NCI-H2029 treated with DMSO at 0.1 percent for 48 hours (cell line): Measurements from ENCODE around the gene OR2L5.

ENCODE experiments used
- DNase-seq: peaks from one replicate; lab custom pipeline; 2025; lab: John Stamatoyannopoulos, UW

The OR2L5 gene, protein sequence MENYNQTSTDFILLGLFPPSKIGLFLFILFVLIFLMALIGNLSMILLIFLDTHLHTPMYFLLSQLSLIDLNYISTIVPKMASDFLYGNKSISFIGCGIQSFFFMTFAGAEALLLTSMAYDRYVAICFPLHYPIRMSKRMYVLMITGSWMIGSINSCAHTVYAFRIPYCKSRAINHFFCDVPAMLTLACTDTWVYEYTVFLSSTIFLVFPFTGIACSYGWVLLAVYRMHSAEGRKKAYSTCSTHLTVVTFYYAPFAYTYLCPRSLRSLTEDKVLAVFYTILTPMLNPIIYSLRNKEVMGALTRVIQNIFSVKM

DNA sequence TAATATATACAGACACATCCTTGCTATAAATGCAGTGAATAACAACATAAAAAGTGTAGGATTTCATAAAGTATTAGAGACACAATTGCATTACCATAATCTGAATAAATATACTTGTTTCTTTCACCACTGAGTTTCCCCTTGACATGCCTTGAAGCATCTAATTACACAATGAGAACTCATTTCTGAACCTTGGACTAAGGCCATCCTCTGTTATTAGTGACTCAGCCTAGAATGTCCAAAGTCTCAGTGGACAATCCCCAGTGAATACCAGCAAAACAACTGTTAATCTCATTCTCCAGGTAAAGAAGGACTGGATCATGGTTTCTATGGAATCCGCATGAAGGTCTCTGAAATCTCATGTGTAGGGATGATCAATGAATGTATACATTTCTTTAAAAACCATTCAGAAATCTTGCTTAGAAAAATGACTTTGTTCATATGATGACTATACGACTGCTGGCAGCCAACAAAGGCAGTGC, at the start of gene OR2L5:
OR2L5 (plus strand) TSS at position 432 of the 482 bp plus-strand sequence. CDS start 8,288 bp downstream, outside the sequence.
- no peak for DNase-seq

DNA sequence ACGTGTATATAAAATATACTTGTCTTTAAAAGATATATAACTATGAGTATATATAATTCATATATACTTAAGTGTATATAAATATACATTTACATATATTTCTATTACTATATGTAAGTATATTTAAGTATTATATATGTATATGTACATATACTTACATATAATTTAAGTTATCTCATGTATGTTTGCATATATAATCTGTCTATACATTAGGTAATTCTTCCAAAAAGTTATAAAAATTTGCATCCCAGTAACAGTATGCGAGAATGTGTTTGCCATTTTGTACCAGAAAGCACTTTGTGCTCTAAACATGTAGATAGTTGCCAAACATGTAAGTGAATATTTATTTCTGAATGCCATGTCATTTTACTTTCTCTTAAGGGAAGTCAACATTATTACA, 48.5 kb upstream of the OR2L5 start, which contains the start of gene OR2AK2:
OR2AK2 (plus strand) TSS at position 301 of the 400 bp plus-strand sequence. CDS start 144 bp downstream, outside the sequence.
- no peak for DNase-seq

DNA sequence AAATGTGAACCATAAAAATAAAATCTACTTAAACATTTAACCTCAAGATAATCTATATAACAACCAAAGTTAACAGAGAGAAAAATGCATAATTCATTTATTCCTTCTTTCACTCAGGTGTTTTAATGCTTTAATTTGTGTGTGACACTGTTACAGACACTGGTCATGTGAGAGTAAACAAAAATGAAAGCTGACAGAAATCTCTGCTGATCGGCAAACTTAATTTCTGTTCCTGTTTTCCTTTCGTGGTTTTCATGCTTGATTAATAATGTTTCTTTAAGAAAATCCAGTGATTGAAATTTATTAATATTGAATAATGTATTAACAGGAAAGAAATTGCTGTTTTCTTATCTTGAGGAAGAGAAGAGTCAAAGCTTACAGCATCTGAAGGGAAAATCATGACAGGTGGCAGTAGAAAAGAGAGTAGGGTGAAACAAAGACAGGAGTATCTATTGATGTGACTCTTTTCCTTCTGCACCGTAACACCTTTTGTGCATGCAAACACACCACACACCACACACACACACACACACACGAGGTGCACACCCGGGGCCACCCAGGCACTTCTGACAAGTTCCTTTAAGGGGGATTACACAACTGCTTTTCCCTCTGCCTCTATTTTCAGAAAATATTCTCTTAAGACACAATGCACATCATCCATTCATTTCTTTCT, 46.8 kb upstream of the OR2L5 start:
- no peak for DNase-seq

DNA sequence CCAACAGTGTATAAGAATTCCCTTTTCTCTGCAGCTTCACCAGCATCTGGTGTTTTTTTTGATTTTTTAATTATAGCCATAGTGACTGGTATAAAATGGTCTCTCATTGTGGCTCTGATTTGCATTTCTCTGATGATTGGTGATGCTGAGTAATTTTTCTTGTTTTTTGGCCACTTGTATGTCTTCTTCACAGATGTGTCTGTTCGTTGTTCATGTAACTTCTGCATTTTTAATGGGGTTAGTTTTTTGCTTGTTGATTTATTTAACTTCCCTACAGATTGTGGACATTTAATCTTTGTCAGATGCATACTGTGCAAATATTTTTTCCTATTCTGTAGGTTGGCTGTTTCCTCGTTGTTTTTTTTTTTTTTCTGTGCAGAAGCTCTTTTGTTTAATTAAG, 20.5 kb upstream of the OR2L5 start:
- no peak for DNase-seq

DNA sequence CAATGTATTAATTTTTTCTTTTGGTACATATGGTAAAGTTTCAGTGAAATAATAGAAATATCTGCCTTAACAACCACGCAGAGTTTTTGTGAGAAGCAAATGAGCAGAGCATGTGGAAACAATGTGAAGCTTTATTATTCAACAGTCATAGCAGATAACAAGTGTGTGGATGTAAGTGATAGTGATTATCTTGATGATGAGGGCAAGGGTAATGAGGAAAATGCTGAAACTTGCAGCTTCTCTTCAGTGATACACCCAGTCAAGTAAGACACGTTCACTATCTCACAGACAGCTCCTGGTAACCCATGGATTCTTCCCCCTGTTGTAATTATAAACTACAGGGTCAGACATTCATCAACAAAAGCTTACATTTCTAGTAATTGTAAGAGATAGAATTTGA, 14.6 kb upstream of the OR2L5 start:
- DNase-seq = no peak

DNA sequence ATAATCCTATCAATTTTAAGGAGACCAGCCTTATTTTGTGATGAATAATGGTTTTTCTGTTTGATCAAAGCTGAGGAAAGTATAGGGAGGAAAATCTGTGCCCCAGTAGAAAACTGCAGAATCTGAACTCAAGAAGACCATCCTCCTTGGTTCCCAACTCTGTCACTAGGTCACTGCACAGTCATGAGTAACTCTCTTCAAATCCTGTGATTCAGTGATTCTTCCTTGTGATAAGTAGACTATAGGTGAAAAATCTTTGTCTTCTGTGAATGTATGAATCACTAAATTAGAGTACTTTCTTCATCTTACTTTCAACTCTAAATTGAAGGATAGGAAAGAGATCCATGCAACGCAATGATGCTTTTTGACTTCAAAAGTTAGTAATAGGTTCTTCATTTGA, 13.3 kb upstream of the OR2L5 start:
- no peak for DNase-seq

DNA sequence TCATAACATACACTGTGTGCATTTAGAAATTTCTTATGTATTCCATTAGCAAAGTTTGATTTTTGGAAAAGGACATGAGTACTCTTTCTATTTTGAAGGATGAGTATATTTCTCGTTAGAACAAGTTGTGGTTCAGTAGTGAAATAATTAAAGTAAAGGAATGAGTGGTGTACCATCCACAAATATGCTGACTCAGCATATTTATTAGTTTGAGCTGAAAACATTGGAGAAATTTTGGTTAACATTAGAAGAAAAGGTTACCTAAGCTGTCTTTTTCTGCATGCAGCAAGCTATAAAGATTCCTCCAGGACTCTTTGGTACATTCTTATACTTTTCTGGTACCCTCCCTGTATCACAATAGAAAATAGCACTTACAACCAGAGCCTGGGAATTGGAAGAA, 5.7 kb upstream of the OR2L5 start:
- DNase-seq = no peak

DNA sequence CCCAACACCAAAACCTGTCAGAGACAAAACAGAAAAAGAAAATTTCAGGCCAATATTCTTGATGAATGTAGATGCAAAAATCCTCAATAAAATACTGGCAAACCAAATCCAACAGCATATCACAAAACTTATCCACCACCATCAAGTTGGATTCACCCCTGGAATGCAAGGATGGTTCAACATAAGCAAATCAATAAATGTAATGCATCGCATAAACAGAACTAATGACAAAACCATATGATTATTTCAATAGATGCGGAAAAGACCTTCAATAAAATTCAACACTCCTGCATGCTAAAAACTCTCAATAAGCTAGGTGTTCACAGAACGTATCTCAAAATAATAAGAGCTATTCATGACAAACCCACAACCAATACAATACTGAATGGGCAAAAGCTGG, 3.8 kb upstream of the OR2L5 start:
- DNase-seq = no peak

DNA sequence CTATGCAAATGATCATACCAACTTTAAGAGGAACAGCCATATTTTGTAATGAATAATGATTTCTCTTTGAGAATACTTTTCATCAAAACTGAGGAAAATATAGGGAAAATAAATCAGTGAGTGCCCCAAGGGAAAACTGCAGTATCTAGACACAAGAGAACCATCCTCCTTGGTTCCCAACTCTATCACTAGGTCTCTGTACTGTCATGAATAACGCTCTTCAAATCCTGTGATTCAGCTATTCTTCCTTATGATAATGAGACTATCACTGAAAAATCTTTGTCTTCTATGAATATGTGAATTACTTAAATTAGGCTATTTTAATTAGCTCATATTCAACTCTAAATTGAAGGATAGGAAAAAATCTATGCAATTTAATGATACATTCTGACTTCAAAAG, 2.3 kb downstream of the OR2L5 start:
- no peak for DNase-seq

DNA sequence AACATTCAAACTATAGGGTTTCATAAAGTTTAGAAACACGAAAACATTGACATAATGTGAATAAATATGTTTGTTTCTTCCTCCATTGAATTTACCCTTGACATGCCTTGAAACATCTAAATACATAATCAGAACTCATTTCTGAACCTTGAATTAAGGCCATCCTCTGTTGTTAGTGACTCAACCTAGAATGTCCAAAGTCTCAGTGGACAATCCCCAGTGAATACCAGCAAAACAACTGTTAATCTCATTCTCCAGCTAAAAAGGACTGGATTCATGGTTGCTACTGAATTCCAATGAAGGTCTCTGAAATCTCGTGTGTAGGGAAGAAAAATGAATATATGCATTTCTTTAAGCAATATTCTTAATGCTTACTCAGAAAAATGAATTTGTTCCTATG, 16.3 kb downstream of the OR2L5 start, which contains the start of gene OR2L2:
OR2L2 (plus strand) TSS at position 301 of the 400 bp plus-strand sequence. CDS start 8,198 bp downstream, outside the sequence.
- DNase-seq = no peak

DNA sequence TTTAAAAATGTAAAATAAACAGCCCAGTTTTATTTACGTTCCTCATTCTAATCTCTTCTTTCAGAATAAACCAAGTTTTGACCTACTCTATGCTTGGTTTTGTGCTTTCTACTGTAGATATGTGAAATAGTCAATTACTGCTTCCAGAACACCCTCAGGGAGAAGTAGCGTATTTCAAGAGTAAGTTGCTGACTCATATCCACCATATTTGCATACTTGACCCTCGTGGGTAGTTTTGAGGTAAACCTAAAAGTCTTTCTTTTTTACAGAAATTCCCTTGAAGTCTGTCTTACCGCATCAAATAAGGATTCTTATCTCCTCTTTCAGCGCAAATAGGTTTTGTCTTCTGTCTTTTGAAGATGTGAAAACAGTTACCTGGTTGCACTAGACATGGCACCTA, 31.7 kb downstream of the OR2L5 start:
- no peak for DNase-seq

DNA sequence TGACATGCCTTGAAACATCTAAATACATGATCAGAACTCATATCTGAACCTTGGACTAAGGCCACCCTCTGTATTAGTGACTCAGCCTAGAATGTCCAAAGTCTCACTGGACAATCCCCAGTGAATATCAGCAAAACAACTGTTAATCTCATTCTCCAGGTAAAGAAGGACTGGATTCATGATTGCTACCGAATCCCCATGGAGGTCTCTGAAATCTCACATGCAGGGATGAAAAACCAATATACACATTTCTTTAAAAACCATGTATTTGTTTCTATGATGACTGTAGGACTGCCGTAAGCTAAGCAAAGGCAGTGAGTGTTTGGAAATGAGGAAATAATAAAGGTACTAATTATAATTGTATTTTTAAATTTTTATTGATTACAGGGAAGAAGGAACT, 33.1 kb downstream of the OR2L5 start, which contains the start of gene OR2L3:
OR2L3 (plus strand) TSS at position 301 of the 400 bp plus-strand sequence. CDS start 13,846 bp downstream, outside the sequence.
- DNase-seq = no peak

DNA sequence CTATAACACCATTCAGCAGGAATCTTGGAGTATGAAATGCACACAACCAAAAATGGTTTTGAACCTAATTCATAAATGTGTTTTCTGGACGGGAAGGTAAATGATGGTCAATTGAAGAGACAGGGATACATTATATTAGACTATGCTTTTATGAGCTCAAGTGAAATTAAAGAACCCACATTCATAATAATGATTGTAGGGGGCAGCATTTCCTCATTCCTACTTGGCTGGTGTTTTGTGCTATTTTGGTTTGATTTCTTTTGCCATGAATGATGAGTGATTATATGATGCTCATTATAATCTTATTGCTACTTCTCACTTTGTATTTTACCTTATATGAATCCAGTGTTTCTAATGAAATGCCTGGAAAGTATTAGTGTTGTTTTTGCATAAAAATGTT, 33.5 kb downstream of the OR2L5 start:
- no peak for DNase-seq

DNA sequence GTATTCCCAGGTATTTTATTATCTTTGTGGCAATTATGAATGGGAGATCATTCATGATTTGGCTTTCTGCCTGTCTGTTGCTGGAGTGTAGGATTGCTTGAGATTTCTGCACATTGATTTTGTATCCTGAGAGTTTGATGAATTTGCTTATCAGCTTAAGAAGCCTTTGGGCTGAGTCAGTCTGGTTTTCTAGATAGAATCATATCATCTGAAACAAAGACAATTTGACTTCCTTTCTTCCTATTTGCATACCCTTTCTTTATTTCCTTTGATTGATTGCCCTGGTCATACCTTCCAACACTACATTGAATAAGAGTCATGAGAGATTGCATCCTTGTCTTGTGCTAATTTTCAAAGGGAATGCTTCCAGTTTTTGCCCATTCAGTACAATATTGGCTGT, 41.2 kb downstream of the OR2L5 start:
- DNase-seq = no peak

DNA sequence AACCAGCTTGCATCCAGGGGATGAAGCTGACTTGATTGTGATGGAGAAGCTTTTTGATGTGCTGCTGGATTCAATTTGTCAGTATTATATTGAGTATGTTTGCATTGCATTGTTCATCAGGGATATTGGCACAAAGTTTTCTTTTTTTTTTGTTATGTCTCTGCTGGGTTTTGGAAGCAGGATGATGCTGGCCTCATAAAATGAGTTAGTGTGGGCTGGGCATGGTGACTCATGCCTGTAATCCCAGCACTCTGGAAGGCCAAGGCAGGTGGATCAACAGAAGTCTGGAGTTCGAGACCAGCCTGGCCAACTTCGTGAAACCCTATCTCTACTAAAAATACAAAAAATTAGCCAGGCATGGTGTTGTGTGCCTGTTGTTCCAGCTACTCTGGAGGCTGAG, 41.8 kb downstream of the OR2L5 start:
- DNase-seq = no peak

DNA sequence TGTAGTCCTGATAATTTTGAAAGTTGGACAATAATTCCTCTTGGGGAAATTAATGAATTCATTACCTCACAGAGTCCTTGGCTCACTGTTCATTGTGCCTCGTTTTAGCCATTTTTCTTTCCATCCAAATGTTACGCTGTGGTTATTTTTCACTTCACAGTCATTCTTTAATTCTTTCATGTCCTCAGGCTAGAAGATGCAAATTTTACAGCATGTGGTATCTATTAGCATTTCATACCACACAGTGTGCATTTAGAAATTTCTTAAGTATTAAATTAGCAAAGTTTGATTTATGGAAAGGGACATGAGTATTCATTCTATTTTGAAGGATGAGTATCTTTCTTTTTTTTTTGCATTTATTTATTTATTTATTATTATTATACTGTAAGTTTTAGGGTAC, 51.6 kb downstream of the OR2L5 start:
- DNase-seq = no peak

DNA sequence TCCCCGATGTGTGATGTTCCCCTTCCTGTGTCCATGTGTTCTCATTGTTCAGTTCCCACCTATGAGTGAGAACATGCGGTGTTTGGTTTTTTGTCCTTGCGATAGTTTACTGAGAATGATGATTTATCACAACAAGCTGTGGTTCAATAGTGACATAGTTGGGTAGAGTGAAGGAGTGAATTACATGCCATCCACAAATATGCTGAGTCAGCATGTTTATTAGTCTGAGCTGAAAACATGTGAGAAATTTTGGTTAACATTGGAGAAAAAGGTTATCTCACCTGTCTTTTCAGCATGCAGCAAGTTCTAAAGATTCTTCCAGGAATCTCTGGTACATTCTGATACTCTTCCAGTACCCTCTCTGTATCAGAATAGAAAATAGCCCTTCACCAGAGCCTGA, 52.1 kb downstream of the OR2L5 start:
- no peak for DNase-seq
